A204.1 (cell line): ENCODE data around the gene OR2J2.
"Not testable (repeated sequence)": the region's sequence is repeated elsewhere in the genome, so short reads cannot be mapped to it uniquely, and the experiment has no call there.

Experiments used
- FAIRE-seq: peaks from 2 replicates; lab custom pipeline; 2012; peaks lifted over from hg19 to GRCh38; lab: Jason Lieb, UNC

Gene OR2J2

GRCh38 chr6:29170607-29171006 is at the start of gene OR2J2:
Gene OR2J2 (plus strand): TSS chr6:29170907. CDS start chr6:29173636, 2,729 bp downstream.
- not testable (repeated sequence) for FAIRE-seq

- FAIRE-seq: no peak
These were observed 41.2 kb upstream of the OR2J2 start for GRCh38 chr6:29129326-29130012.

DNA sequence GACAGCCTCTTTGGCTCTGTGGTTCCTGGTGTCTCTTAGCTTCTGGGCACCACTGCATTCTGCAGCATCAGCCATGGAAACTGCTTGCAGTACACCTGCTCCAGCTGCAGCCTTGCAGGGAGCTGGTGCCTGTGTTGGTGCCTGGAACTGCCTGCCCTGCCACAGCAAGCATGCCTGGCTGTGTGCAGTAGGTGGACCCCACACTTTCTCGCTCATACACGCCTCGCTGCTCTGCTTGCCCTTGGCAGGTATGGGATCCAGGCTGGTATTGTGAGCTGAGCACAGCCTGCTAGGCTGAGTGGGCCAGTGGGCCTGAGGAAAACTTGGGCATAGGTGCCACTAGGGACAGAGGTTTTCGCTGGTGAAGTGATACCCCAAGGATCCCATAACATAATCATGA is 40.1 kb upstream of the OR2J2 start:
- FAIRE-seq: no peak

GRCh38 chr6:29131691-29132090 is 39.0 kb upstream of the OR2J2 start:
- FAIRE-seq: no peak

- no peak for FAIRE-seq
These were observed 33.0 kb upstream of the OR2J2 start for GRCh38 chr6:29137724-29138123.

GRCh38 chr6:29141606-29142005 is 29.1 kb upstream of the OR2J2 start:
- no peak for FAIRE-seq

- FAIRE-seq: no peak
These were observed 28.4 kb upstream of the OR2J2 start for GRCh38 chr6:29142309-29142708.

DNA sequence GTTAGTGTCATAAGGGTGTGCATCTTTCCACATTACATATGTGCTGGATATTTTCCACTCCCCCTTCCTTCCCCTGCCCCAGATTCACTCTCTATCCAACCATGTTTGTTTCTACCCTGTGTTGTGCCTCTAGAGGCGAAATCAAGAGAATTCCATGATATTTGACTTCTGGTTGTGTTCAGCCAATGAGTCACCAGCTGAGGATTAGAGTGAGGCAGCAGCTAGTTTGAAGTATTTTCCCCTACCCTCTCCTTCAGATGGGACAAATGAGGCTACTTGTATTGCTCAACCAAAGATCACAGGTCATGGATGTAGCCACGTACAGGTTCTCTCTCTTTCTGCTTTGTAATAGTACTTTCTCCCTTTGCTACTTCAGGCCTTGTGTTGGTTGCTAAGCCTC is 24.5 kb upstream of the OR2J2 start:
- FAIRE-seq: no peak

DNA sequence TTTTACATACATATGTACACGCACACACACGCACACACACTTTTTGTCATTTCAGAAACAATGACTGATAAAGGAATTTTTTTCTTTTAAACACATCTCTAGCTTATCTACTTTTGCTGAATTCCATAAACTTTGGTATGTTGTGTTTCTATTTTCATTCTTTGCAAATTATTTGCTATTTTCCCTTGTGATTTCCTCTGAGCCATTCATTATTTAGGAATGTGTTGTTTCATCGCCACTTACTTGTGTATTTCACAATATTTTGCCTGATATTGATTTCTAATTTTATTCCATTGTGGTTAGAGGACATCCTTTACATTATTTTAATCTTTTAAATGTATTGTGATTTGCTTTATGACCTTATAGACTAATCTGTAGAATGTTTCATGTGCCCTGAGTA is 23.6 kb upstream of the OR2J2 start:
- no peak for FAIRE-seq

DNA sequence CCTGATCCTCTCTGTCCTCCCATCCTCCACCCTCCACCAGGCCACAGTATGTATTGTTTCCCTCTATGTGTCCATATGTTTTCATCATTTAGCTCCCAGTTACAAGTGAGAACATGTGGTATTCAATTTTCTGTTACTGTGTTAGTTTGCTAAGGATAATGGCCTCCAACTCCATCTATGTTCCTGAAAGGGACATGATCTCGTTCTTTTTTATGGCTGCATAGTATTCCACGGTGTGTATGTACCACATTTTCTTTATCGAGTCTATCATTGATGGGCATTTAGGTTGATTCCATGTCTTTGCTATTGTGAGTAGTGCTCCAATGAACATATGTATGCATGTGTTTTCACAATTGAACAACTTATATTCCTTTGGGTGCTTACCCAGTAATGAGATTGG is 21.3 kb upstream of the OR2J2 start:
- FAIRE-seq: not testable (repeated sequence)

DNA sequence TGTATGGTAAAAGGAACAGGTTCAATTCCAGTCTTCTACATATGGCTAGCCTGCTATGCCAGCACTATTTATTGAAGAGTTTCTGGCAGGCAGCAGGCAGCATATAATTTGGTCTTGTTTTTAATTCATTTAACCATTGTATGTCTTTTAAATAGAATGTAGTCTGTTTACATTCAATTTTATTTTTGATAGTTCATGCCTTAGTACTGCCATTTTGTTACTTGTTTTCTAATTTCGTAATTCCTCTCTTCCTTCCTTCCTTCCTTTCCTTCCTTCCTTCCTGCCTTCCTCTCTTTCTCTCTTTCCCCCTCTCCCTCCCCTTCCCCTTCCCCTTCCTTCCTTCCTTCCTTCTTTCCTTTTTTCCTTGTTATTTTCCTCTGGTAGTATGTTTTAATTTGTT is 17.6 kb upstream of the OR2J2 start:
- FAIRE-seq: no peak

GRCh38 chr6:29155182-29155581 is 15.5 kb upstream of the OR2J2 start:
- not testable (repeated sequence) for FAIRE-seq

DNA sequence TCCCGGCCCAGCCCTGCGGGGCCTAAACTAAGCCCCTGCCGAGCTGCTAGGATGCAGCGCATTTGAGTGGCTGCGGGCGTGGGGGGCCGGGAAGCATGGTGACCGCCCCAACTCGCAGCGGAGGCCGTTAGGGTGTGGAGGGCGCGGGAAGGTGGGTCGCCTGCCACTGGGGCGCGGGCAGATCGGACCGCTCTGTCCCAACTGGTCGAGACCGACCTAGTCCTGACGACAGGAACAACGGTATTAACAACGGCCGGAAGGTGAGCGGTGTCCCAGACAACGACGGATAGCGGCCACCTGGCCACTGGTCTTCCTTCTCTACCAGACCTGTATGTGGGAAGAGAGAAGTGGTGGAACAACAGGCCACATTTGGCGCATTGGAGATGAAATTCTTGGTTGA is 10.8 kb upstream of the OR2J2 start:
- not testable (repeated sequence) for FAIRE-seq

GRCh38 chr6:29165571-29165970 is 5.1 kb upstream of the OR2J2 start:
- FAIRE-seq: not testable (repeated sequence)

DNA sequence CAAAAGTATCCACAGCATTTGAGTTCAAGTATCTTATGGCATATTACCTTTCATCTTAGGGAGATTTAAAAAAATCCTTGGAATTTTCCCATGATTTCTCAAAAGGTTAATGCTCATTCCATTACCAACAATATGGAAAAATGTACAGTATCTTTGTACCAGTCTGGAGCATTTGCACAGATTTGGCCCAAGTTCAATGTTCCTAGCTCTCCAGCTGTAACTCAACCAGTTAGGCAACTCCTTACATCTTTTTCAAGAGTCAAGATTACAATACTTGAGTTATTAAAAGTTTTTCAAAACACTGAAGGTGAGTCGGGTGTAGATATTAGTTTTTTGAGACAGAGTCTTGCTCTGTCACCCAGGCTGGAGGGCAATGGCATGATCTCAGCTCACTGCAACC is 1.0 kb downstream of the OR2J2 start:
- no peak for FAIRE-seq

DNA sequence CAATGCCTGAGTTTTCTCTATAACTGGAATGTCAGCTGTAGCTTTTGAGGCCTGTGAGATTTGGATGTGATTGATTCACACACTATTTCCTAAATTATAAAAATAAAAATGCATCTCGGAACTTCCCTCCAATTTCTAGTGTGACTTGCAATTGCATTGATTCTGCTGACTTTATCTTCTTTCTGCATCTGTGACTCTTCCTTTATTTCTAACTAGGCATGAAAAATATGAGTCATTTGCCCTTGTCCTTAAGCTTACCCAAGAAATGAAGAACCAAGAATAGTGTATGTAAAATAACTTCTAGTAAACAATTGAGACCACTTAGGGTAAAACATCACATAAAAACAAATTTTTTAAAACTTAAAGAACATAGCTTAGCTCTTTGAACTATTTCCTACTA is 12.9 kb downstream of the OR2J2 start:
- FAIRE-seq: no peak

- FAIRE-seq: not testable (repeated sequence)
These were observed 18.0 kb downstream of the OR2J2 start for GRCh38 chr6:29188659-29189058.

- FAIRE-seq: no peak
These were observed 30.3 kb downstream of the OR2J2 start for GRCh38 chr6:29200767-29201662.

- FAIRE-seq: no peak
These were observed 31.3 kb downstream of the OR2J2 start for GRCh38 chr6:29201966-29202365.

DNA sequence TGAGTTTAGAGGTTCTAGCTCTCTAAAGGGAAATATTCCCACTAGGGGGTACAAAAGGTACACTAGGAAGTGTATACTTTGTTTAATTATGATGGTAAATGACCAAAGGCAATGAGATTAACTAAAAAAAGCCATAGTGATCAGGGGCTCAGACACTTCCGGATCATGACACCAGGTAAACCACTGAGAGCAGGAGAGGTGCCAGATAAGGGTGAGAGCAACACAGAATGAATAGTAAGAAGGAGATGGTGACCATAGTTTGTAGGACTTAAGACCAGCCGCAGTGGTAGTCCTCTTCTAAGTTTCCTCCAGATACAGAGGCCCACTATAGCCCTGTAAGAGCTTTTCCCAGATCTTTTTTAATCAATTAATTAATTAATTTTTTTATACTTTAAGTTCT is 40.8 kb downstream of the OR2J2 start:
- no peak for FAIRE-seq

GRCh38 chr6:29216528-29216927 is 45.8 kb downstream of the OR2J2 start:
- no peak for FAIRE-seq

GRCh38 chr6:29217242-29217641 is 46.5 kb downstream of the OR2J2 start:
- not testable (repeated sequence) for FAIRE-seq

GRCh38 chr6:29218056-29218455 is 47.3 kb downstream of the OR2J2 start:
- FAIRE-seq: not testable (repeated sequence)
